Caco-2 (cell line): Measurements from ENCODE around the gene CNIH3. TPM values are rescaled to one million over a fixed set of nuclear protein-coding genes. Genes with fewer than 3 reads are reported as not detected.

ENCODE experiments used
- BruUV-seq: library from RNA; stranded (reverse); fragments of 400-500 nt; replicated peaks from 2 replicates; lab custom pipeline; 2021; lab: Mats Ljungman, UMichigan
- CTCF ChIA-PET: fragments of 300-600 bp; sonication (Branson Sonifier 250); formaldehyde crosslinking; loops from one replicate; lab custom pipeline; 2022; ENCODE audit warnings: antibody characterized with exemption; lab: Charles Lee
- POLR2A ChIA-PET: fragments of 300-600 bp; sonication (Branson Sonifier 250); formaldehyde crosslinking; loops from one replicate; lab custom pipeline; 2022; ENCODE audit warnings: antibody characterized with exemption; lab: Charles Lee
- DNase-seq, 2 experiments: peaks; one replicate each; pipeline versions ENCODE4 v3.0.0 to v3.0.0-alpha.2; 2020 to 2022
- H3K27me3 ChIP-seq: replicated peaks from 2 replicates; pipeline ENCODE4 v1.6.0; 2011; ENCODE audit warnings: low read length; ENCODE audit not compliant: control insufficient read depth, insufficient read depth
- H3K36me3 ChIP-seq: 2 replicates; pipeline ENCODE4 v1.5.1; 2011; ENCODE audit warnings: low read length; ENCODE audit not compliant: control insufficient read depth, insufficient read depth
- H3K4me1 ChIP-seq: fragments of 250-450 bp; sonication (Bioruptor Pico); 2 replicates; pipeline ENCODE4 v1.5.1; 2020; ENCODE audit warnings: mild to moderate bottlenecking
- H3K4me3 ChIP-seq: 2 replicates; pipeline ENCODE4 v1.5.1; 2011; ENCODE audit warnings: low read depth, mild to moderate bottlenecking, control low read depth, low read length
- H3K9me3 ChIP-seq: fragments of 250-450 bp; sonication (Bioruptor Pico); 2 replicates; pipeline ENCODE4 v1.5.1; 2020; ENCODE audit warnings: mild to moderate bottlenecking, moderate library complexity
- H3K27ac Mint-ChIP-seq: one replicate; pipeline ENCODE4 v1.8.0; 2022; ENCODE audit warnings: mixed read lengths; ENCODE audit not compliant: unreplicated experiment
- H3K27me3 Mint-ChIP-seq: one replicate; pipeline ENCODE4 v1.8.0; 2022; ENCODE audit warnings: mixed read lengths; ENCODE audit not compliant: insufficient read depth, unreplicated experiment
- H3K36me3 Mint-ChIP-seq: one replicate; pipeline ENCODE4 v1.8.0; 2022; ENCODE audit warnings: mild to moderate bottlenecking, mixed read lengths; ENCODE audit not compliant: insufficient read depth, unreplicated experiment
- H3K4me1 Mint-ChIP-seq: one replicate; pipeline ENCODE4 v1.8.0; 2022; ENCODE audit warnings: low read depth, mixed read lengths; ENCODE audit not compliant: unreplicated experiment
- H3K4me3 Mint-ChIP-seq: one replicate; pipeline ENCODE4 v1.8.0; 2022; ENCODE audit warnings: mild to moderate bottlenecking, moderate library complexity, mixed read lengths; ENCODE audit not compliant: unreplicated experiment
- H3K9me3 Mint-ChIP-seq: one replicate; pipeline ENCODE4 v1.8.0; 2022; ENCODE audit warnings: mixed read lengths; ENCODE audit not compliant: unreplicated experiment
- intact Hi-C: fragments of 100-400 bp; cut with micrococcal nuclease; formaldehyde crosslinking; loops from one replicate; pipeline ENCODE4 v1.10.0; 2022; ENCODE audit not compliant: unreplicated experiment
- total RNA-seq: library from RNA; stranded (reverse); gene quantifications from 2 replicates; pipeline ENCODE4 v1.2.3, GENCODE V29; 2022
- TF ChIP-seq, protein P1 (sequence below), 2 experiments: fragments of 200-600 bp in 1 of 2; IDR thresholded peaks; 1 replicate in 1 of 2; 2 replicates in 1 of 2; pipeline versions ENCODE4 v1.5.1 to v1.8.0; 2011 to 2022; ENCODE audit warnings: antibody characterized with exemption in 1 of 2, control low read depth in 1 of 2, inconsistent platforms in 1 of 2, low read depth in 1 of 2, low read length in 1 of 2, mild to moderate bottlenecking in 1 of 2, moderate library complexity in 1 of 2; ENCODE audit not compliant: insufficient read depth in 1 of 2, severe bottlenecking in 1 of 2, unreplicated experiment in 1 of 2

The CNIH3 gene
- total RNA-seq, 1 experiment from 2014 or later, result 2.2 TPM

DNA sequence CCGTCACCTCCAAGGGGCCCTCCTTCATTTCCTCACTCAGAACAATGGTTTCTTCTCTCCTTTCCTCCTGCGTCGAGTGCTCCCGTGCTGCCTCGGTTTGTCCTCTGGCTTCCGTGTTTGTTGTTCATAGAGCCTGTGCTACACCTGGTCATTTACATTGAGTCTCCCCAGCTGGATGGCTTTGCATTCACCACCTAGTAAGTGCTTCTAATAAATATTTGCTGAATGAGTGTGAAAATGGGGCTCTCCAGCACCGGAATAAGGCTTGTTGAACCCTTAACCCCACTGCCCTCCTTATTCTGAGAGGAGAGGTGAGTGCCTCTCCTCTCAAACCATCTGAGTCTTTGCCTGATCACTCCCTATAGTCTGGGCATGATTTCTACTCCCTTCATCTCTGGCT, 104.9 kb downstream of the CNIH3 start:
- H3K27me3 ChIP-seq, result no peaks in the 10 kb centered on the region
- no peak overlapping the region for H3K27ac Mint-ChIP-seq
- H3K4me1 ChIP-seq, result no peaks in the 10 kb centered on the region
- H3K9me3 Mint-ChIP-seq, result no peaks in the 10 kb centered on the region
- DNase-seq, result no peak
- no TSS peak for BruUV-seq
- intact Hi-C loops, result no loop called here
- TF ChIP-seq, protein P1, sequence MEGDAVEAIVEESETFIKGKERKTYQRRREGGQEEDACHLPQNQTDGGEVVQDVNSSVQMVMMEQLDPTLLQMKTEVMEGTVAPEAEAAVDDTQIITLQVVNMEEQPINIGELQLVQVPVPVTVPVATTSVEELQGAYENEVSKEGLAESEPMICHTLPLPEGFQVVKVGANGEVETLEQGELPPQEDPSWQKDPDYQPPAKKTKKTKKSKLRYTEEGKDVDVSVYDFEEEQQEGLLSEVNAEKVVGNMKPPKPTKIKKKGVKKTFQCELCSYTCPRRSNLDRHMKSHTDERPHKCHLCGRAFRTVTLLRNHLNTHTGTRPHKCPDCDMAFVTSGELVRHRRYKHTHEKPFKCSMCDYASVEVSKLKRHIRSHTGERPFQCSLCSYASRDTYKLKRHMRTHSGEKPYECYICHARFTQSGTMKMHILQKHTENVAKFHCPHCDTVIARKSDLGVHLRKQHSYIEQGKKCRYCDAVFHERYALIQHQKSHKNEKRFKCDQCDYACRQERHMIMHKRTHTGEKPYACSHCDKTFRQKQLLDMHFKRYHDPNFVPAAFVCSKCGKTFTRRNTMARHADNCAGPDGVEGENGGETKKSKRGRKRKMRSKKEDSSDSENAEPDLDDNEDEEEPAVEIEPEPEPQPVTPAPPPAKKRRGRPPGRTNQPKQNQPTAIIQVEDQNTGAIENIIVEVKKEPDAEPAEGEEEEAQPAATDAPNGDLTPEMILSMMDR (IDR thresholded peaks at IDR 0.05; ENCODE audit: insufficient read depth in 1 of 2, low read depth in 1 of 2, low read length in 1 of 2, severe bottlenecking in 1 of 2, unreplicated experiment in 1 of 2), result no peak
- no peak overlapping the region for H3K4me3 ChIP-seq
- H3K36me3 ChIP-seq, result no peaks in the 10 kb centered on the region
- no peaks in the 10 kb centered on the region for H3K36me3 Mint-ChIP-seq
- no peak overlapping the region for H3K4me3 Mint-ChIP-seq
- no peaks in the 10 kb centered on the region for H3K4me1 Mint-ChIP-seq
- H3K9me3 ChIP-seq, result no peaks in the 10 kb centered on the region
- ChIA-PET CTCF (no interaction called here), POLR2A (no interaction called here)
- H3K27me3 Mint-ChIP-seq, result peaks cover 19% of the 10 kb centered on the region

DNA sequence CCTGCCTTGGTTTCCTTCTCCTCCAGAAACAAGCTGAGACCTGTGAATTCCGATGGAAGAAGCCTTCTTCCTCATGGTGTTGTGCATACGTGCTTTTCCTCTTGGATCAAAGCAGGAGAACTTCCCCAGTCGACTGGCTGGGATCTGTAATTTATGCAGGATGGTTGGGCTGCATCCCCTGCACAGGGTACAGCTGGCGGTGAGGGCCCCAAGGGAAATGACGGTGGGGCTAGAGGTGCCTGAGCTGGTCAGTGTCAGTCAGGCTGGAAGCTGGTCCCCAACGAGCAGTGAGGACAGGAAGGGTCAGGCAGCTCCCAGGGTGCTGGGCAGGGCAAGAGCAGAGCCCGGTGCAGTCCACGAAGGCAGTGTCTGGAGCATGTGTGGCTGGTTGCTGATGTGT, 106.7 kb downstream of the CNIH3 start:
- Mint-ChIP-seq H3K4me1 (no peaks in the 10 kb centered on the region), H3K4me3 (no peak overlapping the region), H3K27ac (no peak overlapping the region), H3K27me3 (peaks cover 20% of the 10 kb centered on the region), H3K9me3 (no peaks in the 10 kb centered on the region), H3K36me3 (no peaks in the 10 kb centered on the region)
- TF ChIP-seq, protein P1 (IDR thresholded peaks at IDR 0.05; ENCODE audit: insufficient read depth in 1 of 2, low read depth in 1 of 2, low read length in 1 of 2, severe bottlenecking in 1 of 2, unreplicated experiment in 1 of 2), result no peak
- BruUV-seq, result no TSS peak
- Histone ChIP-seq H3K27me3 (no peaks in the 10 kb centered on the region), H3K4me1 (no peaks in the 10 kb centered on the region), H3K4me3 (no peak overlapping the region), H3K36me3 (no peaks in the 10 kb centered on the region), H3K9me3 (no peaks in the 10 kb centered on the region)
- ChIA-PET CTCF (no interaction called here), POLR2A (no interaction called here)
- intact Hi-C loops, result no loop called here
- DNase-seq, result no peak

DNA sequence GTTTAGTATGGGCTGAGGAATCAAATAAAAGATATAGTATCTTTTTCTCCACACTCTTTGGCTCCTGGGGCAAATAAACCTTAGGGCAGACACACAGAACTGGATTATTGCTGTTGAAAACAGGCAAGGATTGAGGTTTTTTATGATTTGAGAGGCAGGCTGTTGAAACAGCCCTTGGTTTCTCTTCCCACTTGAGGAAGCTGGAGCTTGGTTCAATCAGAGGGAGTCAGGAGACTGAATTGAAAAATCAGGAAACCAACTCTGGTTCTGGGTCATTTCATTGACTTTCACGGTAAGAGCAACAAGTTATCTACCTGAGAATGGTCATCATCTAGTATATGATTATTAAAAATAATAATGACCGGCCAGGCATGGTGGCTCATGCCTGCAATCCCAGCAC, 108.4 kb downstream of the CNIH3 start:
- intact Hi-C loops, result no loop called here
- no peak overlapping the region for H3K4me3 Mint-ChIP-seq
- POLR2A ChIA-PET, result no interaction called here
- DNase-seq, result no peak
- H3K36me3 ChIP-seq, result no peaks in the 10 kb centered on the region
- H3K4me1 ChIP-seq, result no peaks in the 10 kb centered on the region
- CTCF ChIA-PET, result no interaction called here
- H3K4me1 Mint-ChIP-seq, result no peaks in the 10 kb centered on the region
- BruUV-seq, result no TSS peak
- H3K27ac Mint-ChIP-seq, result no peak overlapping the region
- no peaks in the 10 kb centered on the region for H3K9me3 Mint-ChIP-seq
- H3K27me3 ChIP-seq, result no peaks in the 10 kb centered on the region
- TF ChIP-seq, protein P1 (IDR thresholded peaks at IDR 0.05; ENCODE audit: insufficient read depth in 1 of 2, low read depth in 1 of 2, low read length in 1 of 2, severe bottlenecking in 1 of 2, unreplicated experiment in 1 of 2), result no peak
- H3K36me3 Mint-ChIP-seq, result no peaks in the 10 kb centered on the region
- peaks cover 10% of the 10 kb centered on the region for H3K27me3 Mint-ChIP-seq
- H3K9me3 ChIP-seq, result no peaks in the 10 kb centered on the region
- H3K4me3 ChIP-seq, result no peak overlapping the region
